Amniotic stem cell (primary cell): Measurements from ENCODE around the gene DDX31.
"Not testable (repeated sequence)": the region's sequence is repeated elsewhere in the genome, so short reads cannot be mapped to it uniquely, and the experiment has no call there.

ENCODE experiments used
- DNase-seq: peaks from one replicate; lab custom pipeline; 2025; lab: John Stamatoyannopoulos, UW

Gene DDX31

DNA sequence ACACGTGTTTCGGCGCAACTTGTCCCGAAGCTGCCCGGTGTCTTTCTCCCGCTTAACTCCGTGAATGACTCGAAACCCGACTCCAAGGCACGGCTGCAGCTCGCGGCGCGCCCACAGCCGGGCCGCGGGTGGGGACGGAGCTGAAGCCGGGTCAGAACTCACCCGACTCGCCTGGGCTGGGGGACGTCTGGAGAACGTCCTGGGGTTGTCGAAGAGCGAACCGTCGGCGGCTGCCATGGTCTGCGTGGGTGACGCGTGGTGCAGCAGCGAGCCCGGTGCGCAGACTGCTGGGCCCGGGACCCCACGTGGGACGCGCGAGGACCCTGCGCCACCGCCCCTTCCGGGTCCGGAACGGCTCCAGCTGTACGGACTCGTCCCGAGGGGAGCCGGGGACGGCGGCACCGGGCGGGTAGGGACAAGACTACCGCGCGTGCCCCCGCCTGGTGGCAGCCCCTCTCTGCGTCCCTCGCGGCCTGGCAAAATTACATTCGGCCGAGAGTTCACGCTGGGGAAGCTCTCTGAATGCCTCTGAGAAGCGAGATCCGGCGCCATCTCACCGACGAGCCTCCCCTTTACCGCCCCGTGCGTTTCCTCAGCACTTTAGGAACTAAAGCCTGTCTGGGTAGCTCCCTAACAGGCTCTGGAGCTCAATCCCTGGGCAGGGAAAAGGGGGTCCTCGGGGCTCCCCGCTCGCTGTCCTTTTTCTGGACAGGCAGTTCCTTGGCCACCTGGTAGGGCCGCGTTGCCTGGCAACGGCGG is at the start of gene DDX31:
TSS of gene DDX31 (minus strand) at position 286 of the 759 bp plus-strand sequence. CDS start at position 237, 49 bp downstream.
- DNase-seq: peak; percentile 61

DNA sequence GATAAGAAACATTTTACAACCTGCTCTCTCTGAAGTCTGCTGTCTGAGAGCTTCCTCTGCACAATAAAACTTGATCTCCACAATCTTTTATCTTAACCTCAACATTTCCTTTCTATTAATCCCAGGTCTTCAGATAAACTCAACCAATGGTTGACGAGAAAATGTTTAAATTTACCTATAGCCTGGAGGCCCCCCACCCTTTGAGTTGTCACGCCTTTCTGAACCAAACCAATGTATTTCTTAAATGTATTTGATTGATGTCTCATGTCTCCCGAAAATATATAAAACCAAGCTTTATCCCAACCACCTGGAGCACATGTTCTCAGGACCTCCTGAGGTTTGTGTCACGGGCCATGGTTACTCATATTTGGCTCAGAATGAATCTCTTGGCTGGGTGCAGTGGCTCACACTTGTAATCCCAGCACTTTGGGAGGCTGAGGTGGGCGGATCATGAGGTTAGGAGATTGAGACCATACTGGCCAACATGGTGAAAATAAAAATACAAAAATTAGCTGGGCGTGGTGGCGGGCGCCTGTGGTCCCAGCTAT is 48.7 kb upstream of the DDX31 start:
- DNase-seq: not testable (repeated sequence)

DNA sequence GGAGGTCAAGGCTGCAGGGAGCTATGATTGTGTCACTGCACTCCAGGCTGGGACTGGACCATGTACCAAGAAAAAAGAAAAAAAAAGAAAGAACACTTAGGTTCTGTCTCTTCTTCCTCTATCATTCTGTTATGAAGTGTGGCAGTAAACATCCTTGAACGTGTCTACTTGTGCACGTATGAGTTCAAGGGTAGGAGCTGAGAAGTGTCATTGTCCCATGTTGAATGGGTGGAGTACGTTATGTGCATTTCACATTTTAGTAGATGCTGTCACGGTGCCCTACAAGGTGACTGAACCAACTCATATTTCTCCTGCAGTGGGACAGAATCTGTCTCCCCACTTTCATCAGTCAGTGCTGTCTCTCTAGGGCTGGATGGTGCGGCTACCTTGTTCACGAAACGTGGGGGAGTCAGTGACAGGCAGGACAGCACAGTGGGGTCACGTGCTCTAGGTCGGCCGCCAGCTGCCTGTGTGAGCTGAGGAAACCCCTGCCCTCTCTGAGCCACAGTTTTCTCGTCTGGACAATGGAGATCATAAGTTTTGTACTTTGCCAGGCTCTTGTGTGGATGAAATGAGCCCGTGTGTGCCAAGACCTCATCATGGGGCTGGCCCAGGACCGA is 47.7 kb upstream of the DDX31 start:
- no peak for DNase-seq

DNA sequence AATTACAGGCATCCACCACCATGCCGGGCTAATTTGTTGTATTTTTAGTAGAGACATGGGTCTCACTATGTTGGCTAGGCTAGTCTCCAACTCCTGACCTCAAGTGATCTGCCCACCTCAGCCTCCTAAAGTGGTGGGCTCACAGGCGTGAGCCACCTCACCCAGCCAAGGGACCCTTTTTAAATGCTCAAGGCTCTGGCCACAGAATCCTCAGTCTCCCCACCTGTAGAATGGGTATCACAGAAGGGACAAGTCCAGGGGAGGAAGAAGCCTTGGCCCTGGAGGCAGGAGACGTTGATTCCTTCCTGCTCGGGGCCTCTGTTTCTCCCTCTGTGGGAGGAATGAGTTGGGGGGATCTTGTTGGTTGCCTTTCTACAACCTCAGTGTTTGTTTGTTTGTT is 46.2 kb upstream of the DDX31 start:
- DNase-seq: no peak

DNA sequence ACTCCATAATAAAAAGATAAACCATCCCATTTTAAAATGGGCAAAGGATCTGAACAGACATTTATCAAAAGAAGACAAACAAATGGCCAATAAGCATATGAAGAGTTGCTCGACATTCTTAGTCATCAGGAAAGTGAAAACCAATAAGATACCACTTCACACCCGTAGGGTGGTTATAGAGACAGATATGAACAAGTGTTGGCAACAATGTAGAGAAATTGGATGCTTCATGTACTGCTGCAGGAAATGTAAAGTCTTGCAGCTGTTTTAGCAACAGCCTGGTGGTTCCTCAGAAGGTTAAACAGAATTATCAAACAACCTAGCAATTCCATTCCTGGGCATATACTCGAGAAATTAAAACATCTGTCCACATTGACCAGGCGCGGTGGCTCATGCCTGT is 43.0 kb upstream of the DDX31 start:
- no peak for DNase-seq

DNA sequence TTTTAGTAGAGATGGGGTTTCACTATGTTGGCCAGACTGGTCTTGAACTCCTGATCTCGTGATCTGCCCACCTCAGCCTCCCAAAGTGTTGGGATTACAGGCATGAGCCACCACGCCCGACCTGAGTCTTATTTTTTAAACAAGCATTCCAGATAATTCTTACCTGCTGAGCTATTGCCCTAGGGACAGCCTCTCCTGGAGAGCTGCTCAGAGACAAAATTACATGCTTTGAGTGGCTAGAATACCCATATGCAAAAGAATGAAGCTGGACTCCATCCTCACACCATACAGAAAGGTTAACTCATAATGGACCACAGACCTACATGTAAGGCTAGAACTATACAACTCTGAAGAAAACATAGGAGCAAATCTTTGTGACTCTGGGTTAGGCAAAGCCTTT is 42.1 kb upstream of the DDX31 start:
- no peak for DNase-seq

DNA sequence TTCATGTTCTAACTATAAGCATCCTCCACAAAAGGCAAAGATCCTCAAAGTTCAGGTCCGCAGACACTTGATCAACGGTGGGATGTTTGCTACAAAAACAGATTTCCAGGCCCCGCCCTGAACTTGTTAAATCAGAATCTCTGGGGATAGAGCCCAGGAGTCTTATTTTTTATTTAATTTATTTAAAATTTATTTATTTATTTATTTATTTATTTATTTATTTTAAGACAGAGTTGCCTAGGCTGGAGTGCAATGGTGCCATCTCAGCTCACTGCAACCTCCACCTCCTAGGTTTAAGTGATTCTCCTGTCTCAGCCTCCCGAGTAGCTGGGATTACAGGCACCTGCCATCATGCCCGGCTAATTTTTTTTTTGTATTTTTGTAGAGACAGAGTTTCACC is 41.4 kb upstream of the DDX31 start:
- not testable (repeated sequence) for DNase-seq

DNA sequence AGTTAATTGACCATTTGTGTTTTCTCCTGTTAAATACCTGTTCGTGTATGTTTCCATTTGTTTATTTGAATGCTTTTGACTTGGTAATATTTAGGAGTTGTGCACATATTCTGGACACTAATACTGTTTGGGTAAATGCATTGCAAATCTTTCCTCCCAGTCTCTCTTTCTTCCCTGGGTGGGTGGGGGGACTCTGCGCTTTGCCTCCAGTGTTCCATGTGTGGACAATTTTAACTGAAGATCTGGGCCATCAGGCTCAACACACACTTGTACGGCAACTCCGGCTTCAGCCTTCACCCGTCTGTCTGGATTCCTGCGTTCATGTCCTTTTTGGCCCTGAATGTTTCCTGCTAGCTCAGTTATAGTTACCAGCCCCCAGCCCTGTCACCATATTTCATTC is 40.5 kb upstream of the DDX31 start:
- no peak for DNase-seq

DNA sequence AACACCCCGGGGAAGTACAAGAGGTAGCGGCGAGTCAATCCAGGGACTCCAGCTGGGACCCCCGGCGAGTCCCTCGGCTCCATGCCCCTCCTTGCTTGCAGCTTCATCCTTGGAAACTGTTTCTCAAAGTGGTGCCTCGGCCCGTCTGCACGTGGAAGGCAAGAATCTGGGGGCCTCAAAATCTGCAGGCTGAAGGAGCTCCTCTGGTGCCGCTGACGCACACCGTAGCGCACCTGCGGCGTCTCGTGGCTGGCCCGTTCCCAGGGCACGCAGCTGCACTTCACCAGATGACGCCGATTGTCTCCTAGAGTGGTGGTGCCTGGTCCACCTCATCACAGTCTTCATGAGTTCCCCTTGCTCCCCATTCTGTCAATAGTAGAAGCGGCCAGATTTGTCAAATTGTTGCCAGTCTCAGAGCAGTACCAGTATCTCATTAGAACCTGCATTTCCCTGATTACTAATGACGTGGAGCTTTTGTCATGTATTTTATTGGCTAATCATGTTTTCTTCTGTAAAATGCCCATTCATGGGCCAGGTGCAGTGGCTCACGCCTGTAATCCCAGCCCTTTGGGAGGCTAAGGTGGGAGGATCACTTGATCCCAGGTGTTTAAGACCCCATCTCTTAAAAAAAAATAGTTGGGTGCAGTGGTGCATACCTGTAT is 39.1 kb upstream of the DDX31 start:
- no peak for DNase-seq

DNA sequence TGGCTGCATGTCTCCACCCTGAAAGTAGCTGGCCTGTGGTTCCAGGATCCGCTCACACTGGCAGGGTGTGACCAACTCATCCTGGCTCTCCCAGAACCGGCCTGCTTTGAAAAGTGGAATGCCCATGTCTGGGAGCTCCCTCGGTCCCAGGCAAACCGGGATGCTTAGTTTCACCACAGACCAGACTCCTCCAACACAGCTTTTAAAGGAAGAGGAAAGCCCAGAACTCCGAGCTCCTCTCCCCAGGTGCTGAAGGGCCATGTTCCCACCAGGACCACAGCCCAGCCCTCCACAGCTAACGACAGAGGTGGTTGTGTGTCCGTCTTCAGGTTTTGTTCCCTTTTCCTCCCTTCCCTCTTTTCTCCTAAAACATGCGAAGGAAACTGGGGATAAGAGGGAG is 38.5 kb upstream of the DDX31 start:
- no peak for DNase-seq

DNA sequence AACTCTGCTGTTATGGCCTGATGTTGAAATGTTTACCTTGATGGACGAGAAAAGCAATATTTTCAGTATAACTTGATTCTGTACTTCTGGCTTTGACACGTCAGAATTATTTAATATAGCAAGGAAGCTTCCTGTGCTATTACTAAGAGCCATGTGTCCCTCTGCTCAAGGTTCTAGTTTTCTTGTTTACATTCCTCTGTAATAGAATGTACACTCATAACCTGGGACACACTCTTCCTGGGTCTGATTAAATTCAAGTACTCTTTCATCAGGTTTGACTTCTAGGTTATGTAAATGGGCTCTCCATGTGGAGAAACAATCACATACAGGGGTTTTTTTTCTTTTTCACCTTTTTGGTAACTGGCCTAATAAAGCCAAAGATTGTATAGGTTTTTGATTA is 33.6 kb upstream of the DDX31 start:
- DNase-seq: no peak

DNA sequence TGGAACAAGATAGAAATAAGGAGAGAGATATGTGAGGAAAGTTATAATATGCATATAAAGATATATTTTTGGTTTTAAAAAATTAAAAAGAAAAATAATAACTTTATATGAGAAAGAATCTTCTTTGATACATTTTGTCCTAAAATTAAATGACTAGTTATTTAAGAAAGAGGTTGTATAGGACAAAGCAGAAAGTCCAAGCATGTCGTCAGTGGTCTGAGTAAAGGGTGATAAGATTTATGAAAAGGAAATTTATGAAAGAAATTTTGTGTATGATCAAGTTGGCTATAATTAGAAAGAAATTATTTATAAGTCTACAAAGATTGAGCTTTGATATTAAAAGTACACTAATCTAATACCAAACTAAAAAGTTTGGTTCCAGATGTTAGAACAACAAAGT is 32.5 kb upstream of the DDX31 start:
- no peak for DNase-seq

DNA sequence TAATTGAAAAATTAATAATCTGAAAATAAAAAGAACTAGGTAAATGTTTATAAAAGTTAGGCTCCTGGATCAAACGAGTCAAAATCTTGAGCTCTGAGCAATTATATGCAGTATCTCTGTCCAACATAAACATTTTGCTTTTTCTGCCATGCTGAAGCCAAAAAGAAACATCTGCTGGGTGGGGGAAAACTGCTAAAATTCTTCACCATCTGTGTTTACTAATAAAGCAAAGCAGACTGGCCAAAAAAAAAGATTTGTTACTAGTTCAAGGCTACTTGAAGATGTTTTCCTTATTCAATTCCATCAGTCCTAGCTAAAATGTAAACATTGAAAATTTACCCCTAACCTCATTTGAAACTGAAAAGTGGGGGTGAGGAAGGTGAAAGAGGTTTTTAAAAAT is 30.2 kb upstream of the DDX31 start:
- no peak for DNase-seq

DNA sequence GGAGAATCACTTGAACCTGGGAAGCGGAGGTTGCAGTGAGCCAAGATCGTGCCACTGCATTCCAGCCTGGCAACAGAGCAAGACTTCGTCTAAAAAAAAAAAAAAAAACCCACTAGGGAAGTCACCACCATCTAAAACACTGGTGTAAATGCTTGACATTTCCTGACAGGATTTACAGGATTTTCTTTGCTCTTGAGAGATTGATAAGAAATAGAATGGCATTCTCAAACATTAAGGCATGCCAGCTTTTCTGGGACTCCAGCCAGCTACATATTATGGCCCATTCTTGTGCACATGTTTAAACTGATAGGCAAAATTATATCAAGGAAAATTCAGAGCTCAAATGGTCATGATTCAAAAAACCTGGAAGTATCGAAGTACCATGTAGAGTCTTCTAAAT is 29.2 kb upstream of the DDX31 start:
- DNase-seq: no peak

DNA sequence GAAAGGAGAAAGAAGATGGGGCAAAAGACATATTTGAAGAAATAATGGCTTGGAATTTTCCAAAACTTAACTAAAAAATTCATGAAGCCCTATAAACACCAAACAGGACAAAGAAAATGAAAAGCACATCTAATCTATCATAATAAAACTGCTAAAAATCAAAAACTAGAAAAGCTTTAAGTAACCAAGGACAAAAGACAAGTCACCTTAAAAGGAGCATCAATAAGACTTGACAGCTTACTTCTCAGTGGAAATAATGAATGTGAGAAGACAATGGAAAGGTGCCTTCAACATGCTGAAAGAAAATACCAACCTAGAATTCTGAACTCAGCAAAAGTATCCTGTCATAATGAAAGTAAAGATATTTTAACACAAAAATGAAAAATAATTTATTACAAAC is 27.4 kb upstream of the DDX31 start:
- DNase-seq: no peak

DNA sequence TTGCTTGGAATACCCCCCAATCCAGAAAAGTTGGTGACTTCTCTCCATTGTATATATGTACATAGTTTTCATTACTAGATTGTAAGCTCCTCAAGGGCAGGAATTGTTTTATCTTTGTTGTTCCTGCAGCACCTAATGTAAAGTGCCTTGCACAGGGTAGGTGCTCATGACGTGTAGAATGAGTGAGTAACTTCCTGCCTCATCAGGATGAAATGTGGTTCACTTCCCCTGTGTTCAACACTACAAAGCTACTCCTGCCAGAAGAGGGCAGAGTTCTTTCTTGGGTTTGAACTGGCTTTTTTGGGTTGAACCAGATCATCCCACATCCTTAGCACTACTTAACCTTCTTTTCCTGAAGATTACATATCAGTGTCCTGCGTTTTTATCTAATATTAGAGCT is 24.4 kb upstream of the DDX31 start:
- DNase-seq: no peak

DNA sequence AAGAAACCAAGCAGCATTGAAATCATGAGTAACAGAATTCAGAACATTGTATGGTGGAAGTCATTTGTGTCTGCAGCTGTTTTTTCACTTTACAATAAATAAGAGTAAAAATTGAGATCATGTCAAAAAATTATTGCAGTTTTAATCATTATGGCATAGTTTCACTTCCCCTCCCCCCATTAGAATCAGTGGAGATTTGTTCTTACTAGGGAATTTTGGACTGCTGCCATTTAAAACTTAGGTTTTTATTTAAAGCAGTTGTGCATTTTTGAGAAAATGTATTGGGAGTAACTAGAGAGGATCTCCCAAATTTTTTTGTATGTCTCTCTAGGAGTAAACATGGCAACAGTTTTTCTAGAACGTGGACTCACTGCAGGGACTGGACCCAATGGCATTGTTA is 20.9 kb upstream of the DDX31 start:
- no peak for DNase-seq

DNA sequence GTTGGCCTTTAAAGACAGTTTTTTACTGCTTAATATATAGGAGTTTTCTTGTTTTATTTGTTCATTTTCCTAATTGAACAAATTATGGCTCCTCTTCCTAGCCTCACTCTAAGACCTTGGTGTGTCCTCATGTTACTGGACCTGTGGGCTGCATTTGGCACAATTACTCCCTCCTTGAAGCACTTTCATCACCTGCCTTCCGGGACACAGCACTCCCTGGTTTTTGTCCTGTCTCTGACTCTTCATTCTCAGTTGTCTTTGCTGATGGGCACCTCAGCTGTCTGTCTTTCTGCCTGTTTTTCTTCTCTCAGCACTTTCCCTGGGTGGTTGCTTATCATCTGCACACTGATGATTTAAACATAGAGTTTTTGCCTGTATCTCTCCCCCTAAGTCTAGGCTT is 14.1 kb upstream of the DDX31 start:
- DNase-seq: no peak

DNA sequence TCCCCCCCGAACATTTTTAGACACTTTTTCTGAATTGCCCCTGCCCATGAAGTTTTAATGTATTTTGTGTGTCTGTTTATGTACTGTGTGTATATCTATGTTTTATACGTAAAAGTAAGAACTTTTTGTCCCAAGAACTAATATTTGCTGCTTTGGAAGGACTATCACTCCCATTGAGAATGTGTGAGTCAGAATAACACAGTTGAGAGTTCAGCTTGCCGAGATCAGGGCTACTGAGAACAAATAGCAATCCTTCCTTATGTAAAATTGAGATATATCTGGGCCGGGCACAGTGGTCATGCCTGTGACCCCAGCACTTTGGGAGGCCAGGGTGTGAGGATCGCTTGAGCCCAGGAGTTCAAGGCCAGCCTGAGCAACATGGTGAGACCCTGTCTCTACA is 11.8 kb upstream of the DDX31 start:
- DNase-seq: no peak

DNA sequence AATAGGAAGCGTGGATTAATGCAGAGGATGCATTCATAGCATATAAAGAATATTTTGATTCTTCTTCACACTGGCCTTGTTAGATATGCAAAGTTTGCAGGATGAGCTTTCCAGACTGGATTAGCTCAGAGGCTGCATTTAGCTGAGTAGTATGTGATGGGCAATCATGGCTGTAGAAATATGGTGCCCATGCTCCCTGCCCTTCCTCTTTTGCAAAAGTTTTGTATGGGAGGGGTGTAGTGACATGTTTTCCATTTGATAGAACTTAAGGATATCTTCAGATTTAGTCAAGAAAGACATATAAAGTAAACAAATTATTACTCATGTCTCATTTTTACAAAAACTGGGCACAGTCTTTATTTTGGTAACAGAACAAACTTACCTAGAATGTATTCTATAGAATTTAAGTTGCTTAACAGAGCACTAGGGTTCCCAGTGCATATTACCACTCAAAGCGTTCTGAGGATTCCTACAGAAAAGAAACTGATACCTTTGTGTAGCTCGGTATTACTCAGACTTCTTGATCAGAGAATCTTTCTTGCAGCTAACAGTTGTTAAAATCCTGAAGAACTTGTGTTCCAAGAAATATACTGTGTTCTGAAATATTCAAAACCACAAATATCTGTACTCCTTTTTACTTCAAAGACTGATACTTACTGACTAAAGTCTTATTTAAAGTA is 10.3 kb upstream of the DDX31 start:
- DNase-seq: no peak

DNA sequence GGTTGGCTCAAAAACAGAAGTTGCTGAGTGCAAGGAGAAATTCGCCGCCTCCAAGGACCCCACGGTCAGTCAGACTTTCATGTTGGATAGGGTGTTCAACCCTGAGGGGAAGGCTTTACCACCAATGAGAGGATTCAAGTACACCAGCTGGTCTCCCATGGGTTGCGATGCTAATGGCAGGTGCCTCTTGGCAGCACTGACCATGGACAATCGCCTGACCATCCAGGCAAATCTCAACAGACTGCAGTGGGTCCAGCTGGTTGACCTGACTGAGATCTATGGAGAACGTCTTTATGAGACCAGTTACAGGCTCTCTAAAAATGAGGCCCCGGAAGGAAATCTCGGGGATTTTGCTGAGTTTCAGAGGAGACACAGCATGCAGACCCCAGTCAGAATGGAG is 8.2 kb upstream of the DDX31 start:
- DNase-seq: no peak

DNA sequence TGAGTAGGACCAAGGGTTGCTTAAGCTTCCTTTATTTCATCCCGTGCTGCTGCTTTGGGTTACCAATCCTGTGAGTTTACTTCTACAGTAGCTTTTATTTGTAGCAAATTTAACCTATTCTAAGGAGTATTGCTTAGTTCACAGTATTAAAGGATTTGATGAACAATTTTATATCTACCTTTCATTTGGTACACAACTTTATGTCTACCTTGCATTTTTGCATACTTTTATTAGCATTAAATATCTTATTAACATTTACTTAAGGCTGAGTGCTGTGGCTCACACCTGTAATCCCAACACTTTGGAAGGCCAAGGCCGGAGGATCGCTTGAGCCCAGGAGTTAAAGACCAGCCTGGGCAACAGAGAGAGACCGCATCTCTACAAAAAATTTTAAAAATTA is 4.7 kb upstream of the DDX31 start:
- no peak for DNase-seq

DNA sequence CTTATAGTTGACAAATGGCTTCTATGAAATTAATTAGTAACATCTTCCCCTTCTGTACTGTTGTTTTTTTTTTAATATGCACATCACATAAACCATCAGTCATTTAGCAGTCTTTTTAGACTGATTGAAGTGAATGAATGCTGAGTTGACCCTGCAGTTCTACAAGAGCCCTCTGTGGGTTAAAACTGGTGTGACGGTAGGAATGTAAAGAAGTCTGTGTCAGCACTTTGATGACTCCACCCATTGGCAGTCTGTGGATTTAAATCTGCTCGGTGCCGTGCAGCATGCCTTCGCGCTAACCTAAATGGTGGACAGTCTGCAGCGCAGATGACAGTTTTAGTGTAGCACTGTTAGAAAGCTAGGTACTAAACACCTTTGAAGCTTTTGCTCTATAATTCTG is 3.6 kb upstream of the DDX31 start:
- peak; percentile 24 for DNase-seq
